Adrenal gland (tissue), 5 donors: ENCODE measurements around the gene EFEMP1.

Source experiments
- CTCF ChIP-seq, 6 experiments: fragments of 450-650 bp in 4 of 6; fragments of 200-600 bp in 2 of 6; sonication (generic) in 1 of 6; IDR thresholded peaks; 1 replicate in 5 of 6; 2 replicates in 1 of 6; pipeline versions ENCODE4 v1.5.1 to v1.8.0; 2016 to 2021; ENCODE audit warnings: antibody characterized with exemption in 6 of 6, mild to moderate bottlenecking in 2 of 6, moderate library complexity in 1 of 6
- POLR2A ChIP-seq, 2 donors: fragments of 450-650 bp; IDR thresholded peaks; one replicate each; pipeline ENCODE4 v1.6.1; 2017; ENCODE audit warnings: antibody characterized with exemption in 2 of 2, mild to moderate bottlenecking in 2 of 2, moderate library complexity in 1 of 2
- donor health status: DM: no; HTN: no; CAD: no.

GRCh38 chr2:55896633-55897032 lies 26.9 kb downstream of the EFEMP1 start:
- TF ChIP-seq POLR2A (IDR thresholded peaks at IDR 0.05) (no peak), CTCF (IDR thresholded peaks at IDR 0.05) (no peak)
